Measurements from ENCODE around the gene RNF44. TPM values are rescaled to one million over a fixed set of nuclear protein-coding genes. Genes with fewer than 3 reads are reported as not detected.

Gene RNF44
- total RNA-seq = 4.6 and 5.0 TPM in 2 replicates

DNA sequence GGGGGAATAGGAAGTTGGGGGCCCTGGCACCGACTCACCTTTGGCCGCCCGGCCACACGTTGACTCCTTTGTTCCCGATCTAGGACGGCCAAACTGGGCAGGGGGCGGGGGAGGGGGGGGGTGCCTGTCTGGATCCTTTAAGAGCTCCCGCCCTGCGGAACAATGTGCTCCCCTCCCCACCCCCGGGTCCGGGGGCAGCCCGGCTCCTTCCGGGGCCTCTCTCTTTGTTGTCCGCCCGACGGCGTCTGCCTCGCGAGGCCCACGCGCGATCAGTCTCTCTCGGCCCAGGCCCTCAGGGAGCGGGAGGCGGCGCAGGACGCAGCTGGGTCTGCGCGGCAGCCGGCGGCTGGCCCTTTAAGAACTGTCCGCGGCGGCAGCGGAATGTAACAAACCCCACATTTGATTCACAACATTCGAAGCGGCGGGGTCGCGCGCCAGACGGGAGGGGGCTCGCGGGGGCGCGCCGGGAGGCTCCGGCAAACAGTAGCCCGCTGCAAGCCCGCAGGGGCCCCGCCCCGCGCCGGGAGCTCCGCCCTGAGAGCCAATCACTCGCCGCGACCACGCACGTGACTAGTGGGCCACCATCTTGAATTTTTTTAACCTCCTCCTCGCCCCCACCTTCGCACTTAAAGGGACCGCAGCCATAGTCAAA is at the start of gene RNF44:
Gene RNF44, minus strand, starts transcription at position 501 of the 652 bp plus-strand sequence. CDS start 4,930 bp downstream, outside the sequence.

GRCh38 chr5:176548967-176549444 is 11.8 kb upstream of the RNF44 start, which contains the start of gene CDHR2:
Gene CDHR2, plus strand, starts transcription at chr5:176549342. Its CDS starts 16,011 bp downstream, at chr5:176565353.

Other genes starting within 250 kb of the RNF44 start
- gene KIAA1191, start 175.6 kb downstream of the RNF44 start, total RNA-seq = 83.1 and 98.9 TPM in 2 replicates
- gene ARL10, start 171.9 kb downstream of the RNF44 start, total RNA-seq = 2.2 and 3.4 TPM in 2 replicates
- 16.9 and 22.5 TPM in 2 replicates for gene NOP16, start 148.8 kb downstream of the RNF44 start, total RNA-seq
- gene HIGD2A, start 148.7 kb downstream of the RNF44 start, total RNA-seq = 116 and 141 TPM in 2 replicates
- gene CLTB, start 120.9 kb downstream of the RNF44 start, total RNA-seq = 111 and 126 TPM in 2 replicates
- 27.2 and 33.5 TPM in 2 replicates for gene FAF2, start 89.0 kb downstream of the RNF44 start, total RNA-seq
- not detected in 2 replicates for gene CDHR2, start 11.9 kb upstream of the RNF44 start, total RNA-seq
- gene GPRIN1, start 72.8 kb upstream of the RNF44 start, total RNA-seq = 9.2 and 9.7 TPM in 2 replicates
- gene SNCB, start 93.1 kb upstream of the RNF44 start, total RNA-seq = 0.34 TPM in 1 of 2 replicates, not detected in the other
- not detected in 2 replicates for gene EIF4E1B, start 93.3 kb upstream of the RNF44 start, total RNA-seq
- gene TSPAN17, start 110.1 kb upstream of the RNF44 start, total RNA-seq = 22.2 and 25.9 TPM in 2 replicates